ENCODE measurements around the gene CRK.

DNA sequence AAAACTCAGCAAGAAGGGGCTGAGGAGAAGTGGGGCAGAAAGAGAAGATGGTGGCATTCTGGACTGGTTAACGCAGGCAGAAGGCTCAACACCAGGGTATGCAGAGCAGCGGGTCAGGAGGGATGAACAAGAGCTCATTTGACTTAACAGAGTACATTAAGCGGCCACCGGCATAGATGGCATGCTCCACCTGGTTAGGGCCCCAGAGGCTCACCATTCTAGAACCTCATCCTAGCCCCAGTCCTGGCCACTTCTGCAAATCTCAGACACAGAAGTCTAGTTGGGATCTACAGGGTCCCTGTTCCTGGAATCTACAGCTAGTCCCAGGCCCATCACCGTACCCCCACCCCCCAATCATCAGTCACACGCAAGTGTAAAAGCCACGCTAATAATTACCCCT, 38.2 kb upstream of the CRK start:
- no peak for TF ChIP-seq POLR2AphosphoS5 (IDR thresholded peaks at IDR 0.05)
- TF ChIP-seq POLR2A (IDR thresholded peaks at IDR 0.05) = no peak

Measured in gastroesophageal sphincter (tissue), 2 donors.